Colonic mucosa (tissue), 4 donors: ENCODE data around the gene KRTAP5-5. TPM values are rescaled to one million over a fixed set of nuclear protein-coding genes. Genes with fewer than 3 reads are reported as not detected.

Experiments used
- DNase-seq: peaks from one replicate; pipeline ENCODE4 v3.0.0-alpha.2; 2020
- H3K27ac ChIP-seq: fragments of 200-600 bp; one replicate; pipeline ENCODE4 v1.8.0; 2021
- H3K27me3 ChIP-seq: fragments of 200-600 bp; one replicate; pipeline ENCODE4 v1.8.0; 2021
- H3K36me3 ChIP-seq: fragments of 200-600 bp; one replicate; pipeline ENCODE4 v1.8.0; 2021
- H3K4me1 ChIP-seq: fragments of 200-600 bp; one replicate; pipeline ENCODE4 v1.8.0; 2021; ENCODE audit warnings: mild to moderate bottlenecking
- H3K4me3 ChIP-seq: fragments of 200-600 bp; one replicate; pipeline ENCODE4 v1.8.0; 2021
- H3K9ac ChIP-seq, 2 donors: one replicate each; pipeline ENCODE4 v1.7.0; 2013; ENCODE audit warnings: control low read depth in 2 of 2, low read depth in 2 of 2, low read length in 2 of 2
- H3K9me3 ChIP-seq: fragments of 200-600 bp; one replicate; pipeline ENCODE4 v1.8.0; 2021
- CTCF ChIP-seq: fragments of 200-600 bp; IDR thresholded peaks from one replicate; pipeline ENCODE4 v1.8.0; 2022; ENCODE audit warnings: antibody characterized with exemption, mild to moderate bottlenecking
- intact Hi-C: fragments of 100-400 bp; cut with DNase I; formaldehyde crosslinking; loops from one replicate; pipeline ENCODE4 v1.14.1; 2022
- total RNA-seq, 2 donors: library from RNA; stranded (reverse); fragmentation: NEBNext Ultra II Directional in 1 of 2; extraction: Animal tissue kit (Norgen Biotek cat#: 25700) in 1 of 2; gene quantifications; one replicate each; pipeline ENCODE4 v1.2.1, GENCODE V29; 2021
- donor health status: healthy.
- donor health status: DM: no; HTN: no; CAD: no.
- donor health status: DM: no; HTN: no; CAD: no.

KRTAP5-5 gene
- total RNA-seq, 2 donors from 2014 or later = not detected

- Histone ChIP-seq H3K4me1 (peaks cover 10% of the 10 kb centered on the region), H3K27me3 (no peaks in the 10 kb centered on the region), H3K4me3 (no peak overlapping the region), H3K9me3 (no peaks in the 10 kb centered on the region), H3K9ac (peak overlapping the region in 1 of 2 donors; percentile 43), H3K27ac (peak overlapping the region; percentile 68), H3K36me3 (no peaks in the 10 kb centered on the region)
- TF ChIP-seq CTCF = no peak
- intact Hi-C loops = no loop called here
- peak; percentile 93 for DNase-seq
Observed at GRCh38 chr11:1639102-1639620, 9.6 kb downstream of the KRTAP5-5 start.

GRCh38 chr11:1639666-1640065 lies 10.1 kb downstream of the KRTAP5-5 start:
- H3K4me1 ChIP-seq = peaks cover 10% of the 10 kb centered on the region
- peak overlapping the region in 1 of 2 donors; percentile 43 for H3K9ac ChIP-seq
- DNase-seq = no peak
- intact Hi-C loops = no loop called here
- no peaks in the 10 kb centered on the region for H3K27me3 ChIP-seq
- H3K9me3 ChIP-seq = no peaks in the 10 kb centered on the region
- H3K36me3 ChIP-seq = no peaks in the 10 kb centered on the region
- TF ChIP-seq CTCF = no peak
- peak overlapping the region; percentile 68 for H3K27ac ChIP-seq
- no peak overlapping the region for H3K4me3 ChIP-seq

- intact Hi-C loops = no loop called here
- Histone ChIP-seq H3K9ac (no peak overlapping the region), H3K36me3 (no peaks in the 10 kb centered on the region), H3K27me3 (no peaks in the 10 kb centered on the region), H3K4me1 (peaks cover 10% of the 10 kb centered on the region), H3K9me3 (no peaks in the 10 kb centered on the region), H3K27ac (no peak overlapping the region), H3K4me3 (no peak overlapping the region)
- DNase-seq = peak; percentile 59
- peak; percentile 81 for TF ChIP-seq CTCF
Observed at GRCh38 chr11:1640076-1640946, 10.7 kb downstream of the KRTAP5-5 start.

GRCh38 chr11:1641096-1641495 lies 11.5 kb downstream of the KRTAP5-5 start:
- no peak for TF ChIP-seq CTCF

GRCh38 chr11:1642288-1643145 lies 12.9 kb downstream of the KRTAP5-5 start:
- Histone ChIP-seq H3K9me3 (no peaks in the 10 kb centered on the region), H3K36me3 (no peaks in the 10 kb centered on the region), H3K9ac (no peak overlapping the region), H3K4me1 (peaks cover 10% of the 10 kb centered on the region), H3K27ac (no peak overlapping the region), H3K27me3 (no peaks in the 10 kb centered on the region), H3K4me3 (no peak overlapping the region)
- no peak for TF ChIP-seq CTCF
- no peak for DNase-seq
- intact Hi-C loops = no loop called here

More at GRCh38 chr11:1641096-1641495, 11.5 kb downstream of the KRTAP5-5 start:
- Histone ChIP-seq H3K9ac (no peak overlapping the region), H3K27me3 (no peaks in the 10 kb centered on the region), H3K4me3 (no peak overlapping the region), H3K27ac (no peak overlapping the region), H3K9me3 (no peaks in the 10 kb centered on the region), H3K4me1 (peaks cover 10% of the 10 kb centered on the region), H3K36me3 (no peaks in the 10 kb centered on the region)
- intact Hi-C loops = no loop called here
- DNase-seq = no peak
